GM12874 (cell line): ENCODE data around the gene PRMT2.

Experiments
- CTCF ChIP-seq: IDR thresholded peaks from 2 replicates; pipeline ENCODE4 v1.5.1; 2011; ENCODE audit warnings: low read depth, mild to moderate bottlenecking, control low read depth, low read length, moderate library complexity; ENCODE audit not compliant: insufficient read depth

Gene PRMT2

GRCh38 chr21:46608672-46609111, 26.8 kb upstream of the PRMT2 start:
- no peak for TF ChIP-seq CTCF

- TF ChIP-seq CTCF, result no peak
These were observed 25.3 kb upstream of the PRMT2 start for GRCh38 chr21:46610018-46610701.

DNA sequence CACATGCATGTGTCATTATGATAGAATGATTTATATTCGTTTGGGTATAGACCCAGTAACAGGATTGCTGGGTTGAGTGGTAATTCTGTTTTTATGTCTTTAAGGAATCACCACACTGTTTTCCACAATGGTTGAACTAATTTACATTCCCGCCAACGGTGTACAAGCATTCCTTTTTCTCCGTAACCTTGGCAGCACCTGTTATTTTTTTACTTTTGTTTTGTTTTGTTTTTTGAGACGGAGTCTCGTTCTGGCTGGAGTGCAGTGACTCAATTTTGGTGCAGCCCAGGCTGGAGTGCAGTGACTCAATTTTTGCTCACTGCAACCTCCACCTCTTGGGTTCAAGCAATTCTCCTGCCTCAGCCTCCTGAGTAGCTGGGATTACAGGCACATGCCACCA, 22.1 kb upstream of the PRMT2 start:
- TF ChIP-seq CTCF, result no peak

GRCh38 chr21:46616050-46616449, 19.4 kb upstream of the PRMT2 start:
- TF ChIP-seq CTCF, result no peak

GRCh38 chr21:46616656-46617055, 18.8 kb upstream of the PRMT2 start:
- TF ChIP-seq CTCF, result no peak

- TF ChIP-seq CTCF, result no peak
These were observed 18.0 kb upstream of the PRMT2 start for GRCh38 chr21:46617267-46618051.

DNA sequence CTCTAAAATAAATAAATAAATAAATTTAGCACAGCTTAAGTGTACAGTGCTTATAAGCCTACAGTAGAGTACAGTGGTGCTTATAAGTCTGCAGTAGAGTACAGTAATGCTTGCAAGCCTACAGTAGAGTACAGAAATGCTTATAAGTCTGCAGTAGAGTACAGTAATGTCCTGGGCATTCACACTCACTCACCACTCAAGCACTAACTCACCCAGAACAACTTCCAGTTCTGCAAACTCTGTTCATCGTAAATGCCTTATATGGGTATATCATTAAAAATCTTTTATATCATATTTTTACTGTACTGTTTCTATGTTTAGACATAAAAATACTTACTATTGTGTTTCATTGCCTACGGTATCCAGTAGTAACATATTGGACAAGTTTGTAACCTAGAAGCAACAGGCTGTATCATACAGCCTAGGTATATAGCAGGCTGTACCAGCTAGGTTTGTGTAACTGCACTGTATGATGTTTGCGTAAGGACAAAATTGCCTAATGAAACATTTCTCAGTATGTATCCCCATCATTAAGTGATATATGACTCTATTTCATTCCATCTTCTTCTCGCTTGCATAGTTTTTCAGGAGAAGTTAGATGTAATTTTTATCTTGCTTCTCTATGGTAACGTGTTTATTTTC, 16.6 kb upstream of the PRMT2 start:
- no peak for TF ChIP-seq CTCF
